Trophoblast cell (in vitro differentiated cells and primary cell): ENCODE results near the gene GJD2.

ENCODE experiments used
- DNase-seq, 2 donors: peaks; one replicate each; pipeline ENCODE4 v3.0.0-alpha.2; 2016
- H2AFZ ChIP-seq: 2 replicates; pipeline ENCODE4 v1.6.1; 2013; ENCODE audit warnings: low read length, moderate library complexity, mild to moderate bottlenecking; ENCODE audit not compliant: insufficient read depth, poor library complexity
- H2AK5ac ChIP-seq: 2 replicates; pipeline ENCODE4 v1.6.1; 2013; ENCODE audit warnings: mild to moderate bottlenecking, low read length
- H2BK120ac ChIP-seq: 2 replicates; pipeline ENCODE4 v1.6.1; 2013; ENCODE audit warnings: low read length, mild to moderate bottlenecking, moderate library complexity; ENCODE audit not compliant: insufficient read depth, poor library complexity
- H2BK12ac ChIP-seq: 2 replicates; pipeline ENCODE4 v1.6.1; 2013; ENCODE audit warnings: mild to moderate bottlenecking, low read length, moderate library complexity
- H2BK5ac ChIP-seq: 2 replicates; pipeline ENCODE4 v1.6.1; 2013; ENCODE audit warnings: low read length, low read depth, moderate library complexity, mild to moderate bottlenecking; ENCODE audit not compliant: poor library complexity
- H3K14ac ChIP-seq: 2 replicates; pipeline ENCODE4 v1.6.1; 2013; ENCODE audit warnings: mild to moderate bottlenecking, low read length
- H3K18ac ChIP-seq: 2 replicates; pipeline ENCODE4 v1.6.1; 2013; ENCODE audit warnings: mild to moderate bottlenecking, low read length
- H3K23ac ChIP-seq: 2 replicates; pipeline ENCODE4 v1.6.1; 2013; ENCODE audit warnings: low read length
- H3K27ac ChIP-seq: 2 replicates; pipeline ENCODE4 v1.5.1; 2013; ENCODE audit warnings: low read depth, mild to moderate bottlenecking, inconsistent platforms, low read length, moderate library complexity
- H3K27me3 ChIP-seq: 2 replicates; pipeline ENCODE4 v1.6.1; 2013; ENCODE audit warnings: inconsistent platforms, mild to moderate bottlenecking, low read length, moderate library complexity; ENCODE audit not compliant: insufficient read depth
- H3K36me3 ChIP-seq, 2 experiments: 1 replicate in 1 of 2; 2 replicates in 1 of 2; pipeline ENCODE4 v1.6.1; 2013; ENCODE audit warnings: low read length in 2 of 2, mild to moderate bottlenecking in 2 of 2, moderate library complexity in 1 of 2; ENCODE audit not compliant: insufficient read depth in 2 of 2, control insufficient read depth in 1 of 2
- H3K4ac ChIP-seq: 2 replicates; pipeline ENCODE4 v1.6.1; 2013; ENCODE audit warnings: low read depth, mild to moderate bottlenecking, low read length, moderate library complexity
- H3K4me1 ChIP-seq, 2 experiments: 1 replicate in 1 of 2; 2 replicates in 1 of 2; pipeline ENCODE4 v1.6.1; 2013; ENCODE audit warnings: low read length in 2 of 2, mild to moderate bottlenecking in 2 of 2, moderate library complexity in 1 of 2; ENCODE audit not compliant: insufficient read depth in 2 of 2, control insufficient read depth in 1 of 2
- H3K4me2 ChIP-seq: 2 replicates; pipeline ENCODE4 v1.6.1; 2013; ENCODE audit warnings: inconsistent platforms, mild to moderate bottlenecking, low read length, moderate library complexity
- H3K4me3 ChIP-seq: 2 replicates; pipeline ENCODE4 v1.5.1; 2013; ENCODE audit warnings: mild to moderate bottlenecking, low read depth, low read length, inconsistent platforms
- H3K79me1 ChIP-seq: one replicate; pipeline ENCODE4 v1.6.1; 2013; ENCODE audit warnings: low read length
- H3K79me2 ChIP-seq: 2 replicates; pipeline ENCODE4 v1.6.1; 2013; ENCODE audit warnings: low read length, mild to moderate bottlenecking; ENCODE audit not compliant: control insufficient read depth, insufficient read depth, poor library complexity
- H3K9ac ChIP-seq: 2 replicates; pipeline ENCODE4 v1.6.1; 2013; ENCODE audit warnings: mild to moderate bottlenecking, low read length
- H3K9me3 ChIP-seq: 2 replicates; pipeline ENCODE4 v1.6.1; 2013; ENCODE audit warnings: low read depth, mild to moderate bottlenecking, control low read depth, inconsistent platforms, low read length; ENCODE audit not compliant: insufficient read depth
- H4K12ac ChIP-seq: 2 replicates; pipeline ENCODE4 v1.6.1; 2013; ENCODE audit warnings: low read depth, mild to moderate bottlenecking, low read length, moderate library complexity
- H4K8ac ChIP-seq: 2 replicates; pipeline ENCODE4 v1.6.1; 2013; ENCODE audit warnings: low read depth, mild to moderate bottlenecking, low read length, moderate library complexity
- H4K91ac ChIP-seq: one replicate; pipeline ENCODE4 v1.6.1; 2013; ENCODE audit warnings: low read depth, mild to moderate bottlenecking, low read length, moderate library complexity
- WGBS: extraction: QIAGEN DNeasy Blood & Tissue Kit; methylation state at CpG from one replicate; pipeline ENCODE4 v1.1.7; 2013; ENCODE audit warnings: missing lambda C conversion rate; ENCODE audit not compliant: insufficient read length, insufficient coverage; ENCODE audit errors: extremely low coverage; 5-methylcytosine and 5-hydroxymethylcytosine counted together

The GJD2 gene

GRCh38 chr15:34765741-34766140, 10.9 kb upstream of the GJD2 start:
- H2AFZ ChIP-seq = no peak overlapping the region
- H2BK12ac ChIP-seq = no peak overlapping the region
- WGBS = no CpG with 5 or more reads among the region's 5 CpGs
- H3K14ac ChIP-seq = no peak overlapping the region
- H3K4me1 ChIP-seq = no peaks in the 10 kb centered on the region
- H3K4me3 ChIP-seq = no peak overlapping the region
- peak overlapping the region; percentile 76 for H3K23ac ChIP-seq
- H3K79me1 ChIP-seq = no peaks in the 10 kb centered on the region
- no peak for DNase-seq
- H4K8ac ChIP-seq = no peak overlapping the region
- no peak overlapping the region for H2BK5ac ChIP-seq
- H3K36me3 ChIP-seq = no peaks in the 10 kb centered on the region
- H3K9me3 ChIP-seq = no peaks in the 10 kb centered on the region
- no peak overlapping the region for H2AK5ac ChIP-seq
- no peaks in the 10 kb centered on the region for H3K79me2 ChIP-seq
- H3K27ac ChIP-seq = no peak overlapping the region
- no peak overlapping the region for H3K18ac ChIP-seq
- H3K4ac ChIP-seq = no peak overlapping the region
- H3K9ac ChIP-seq = no peak overlapping the region
- no peaks in the 10 kb centered on the region for H3K27me3 ChIP-seq
- H4K91ac ChIP-seq = no peak overlapping the region
- H4K12ac ChIP-seq = no peak overlapping the region
- no peak overlapping the region for H3K4me2 ChIP-seq
- H2BK120ac ChIP-seq = no peak overlapping the region

DNA sequence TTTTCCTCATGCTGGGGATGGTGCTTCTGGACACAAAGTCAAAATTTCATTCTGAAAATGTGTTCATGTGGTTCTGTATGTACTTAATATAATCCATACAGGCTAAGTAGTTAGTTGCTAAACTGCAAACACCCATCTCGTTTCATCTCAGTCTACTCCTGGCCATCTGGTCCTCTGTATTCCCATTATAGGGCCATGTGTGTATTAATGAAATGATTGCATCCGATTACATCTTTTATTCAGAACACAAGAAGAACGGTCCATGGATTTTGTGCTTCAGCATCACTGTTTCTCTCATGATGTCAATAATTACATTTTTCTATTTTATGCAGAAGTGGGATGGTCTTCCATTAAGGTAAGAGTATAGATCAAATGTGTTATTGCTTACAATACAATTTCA, 6.1 kb upstream of the GJD2 start:
- no peak overlapping the region for H2BK12ac ChIP-seq
- WGBS = no CpG with 5 or more reads among the region's 3 CpGs
- no peak overlapping the region for H3K18ac ChIP-seq
- no peaks in the 10 kb centered on the region for H3K79me1 ChIP-seq
- no peak overlapping the region for H3K23ac ChIP-seq
- DNase-seq = no peak
- no peaks in the 10 kb centered on the region for H3K27me3 ChIP-seq
- H3K4ac ChIP-seq = no peak overlapping the region
- H3K4me3 ChIP-seq = no peak overlapping the region
- H3K9ac ChIP-seq = no peak overlapping the region
- no peak overlapping the region for H2AK5ac ChIP-seq
- no peak overlapping the region for H2BK120ac ChIP-seq
- no peak overlapping the region for H4K8ac ChIP-seq
- no peak overlapping the region for H2BK5ac ChIP-seq
- no peaks in the 10 kb centered on the region for H3K79me2 ChIP-seq
- H3K4me1 ChIP-seq = peaks cover 0 to 3% of the 10 kb centered on the region in 2 experiments
- no peak overlapping the region for H4K12ac ChIP-seq
- no peak overlapping the region for H4K91ac ChIP-seq
- H3K9me3 ChIP-seq = no peaks in the 10 kb centered on the region
- H3K14ac ChIP-seq = no peak overlapping the region
- no peak overlapping the region for H3K4me2 ChIP-seq
- H3K27ac ChIP-seq = no peak overlapping the region
- H3K36me3 ChIP-seq = no peaks in the 10 kb centered on the region
- no peak overlapping the region for H2AFZ ChIP-seq

- Histone ChIP-seq H4K8ac (no peak overlapping the region), H2BK120ac (no peak overlapping the region), H3K4me1 (peaks cover 3 to 7% of the 10 kb centered on the region in 2 experiments), H2AFZ (no peak overlapping the region), H3K18ac (no peak overlapping the region), H2AK5ac (no peak overlapping the region), H3K79me1 (no peaks in the 10 kb centered on the region), H3K36me3 (no peaks in the 10 kb centered on the region), H4K12ac (no peak overlapping the region), H3K4me3 (no peak overlapping the region), H4K91ac (no peak overlapping the region), H3K27ac (no peak overlapping the region), H3K4ac (no peak overlapping the region), H2BK12ac (no peak overlapping the region), H3K4me2 (no peak overlapping the region), H3K9me3 (no peaks in the 10 kb centered on the region), H3K79me2 (no peaks in the 10 kb centered on the region), H3K9ac (no peak overlapping the region), H3K23ac (no peak overlapping the region), H3K27me3 (peaks cover 4% of the 10 kb centered on the region), H2BK5ac (no peak overlapping the region), H3K14ac (no peak overlapping the region)
- no peak for DNase-seq
- WGBS = no CpG with 5 or more reads among the region's 2 CpGs
Measured at GRCh38 chr15:34759992-34760391, 5.2 kb upstream of the GJD2 start.

DNA sequence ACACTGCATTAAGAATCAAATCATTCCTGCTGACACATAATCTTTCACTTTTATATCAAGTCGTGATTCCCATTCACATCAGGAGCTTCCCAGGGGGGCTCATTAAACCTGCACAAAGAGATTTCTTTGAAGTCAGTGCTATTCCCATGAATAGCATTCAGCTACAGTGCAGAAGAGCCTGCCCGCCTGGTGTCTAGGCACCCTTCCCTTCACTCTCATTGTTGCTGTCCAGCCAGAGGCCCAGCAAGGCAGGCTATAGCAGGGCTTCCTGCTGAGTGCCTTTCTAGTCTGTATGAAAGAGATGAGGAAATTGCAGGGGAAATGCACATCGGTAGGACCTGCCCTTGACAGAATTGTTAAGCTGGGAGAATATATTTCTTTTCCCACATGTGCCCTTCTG, 4.5 kb upstream of the GJD2 start:
- no peak overlapping the region for H4K8ac ChIP-seq
- peaks cover 3 to 8% of the 10 kb centered on the region in 2 experiments for H3K4me1 ChIP-seq
- H2BK12ac ChIP-seq = no peak overlapping the region
- no peak overlapping the region for H4K91ac ChIP-seq
- peaks cover 10% of the 10 kb centered on the region for H3K27me3 ChIP-seq
- no peaks in the 10 kb centered on the region for H3K9me3 ChIP-seq
- H3K79me1 ChIP-seq = no peaks in the 10 kb centered on the region
- H3K79me2 ChIP-seq = peaks cover 3% of the 10 kb centered on the region
- H3K18ac ChIP-seq = no peak overlapping the region
- H3K27ac ChIP-seq = no peak overlapping the region
- H3K4me2 ChIP-seq = no peak overlapping the region
- H3K9ac ChIP-seq = no peak overlapping the region
- H2AFZ ChIP-seq = no peak overlapping the region
- no peak overlapping the region for H3K23ac ChIP-seq
- H3K14ac ChIP-seq = no peak overlapping the region
- no peak overlapping the region for H3K4me3 ChIP-seq
- no peak for DNase-seq
- no CpG with 5 or more reads among the region's 3 CpGs for WGBS
- no peak overlapping the region for H2BK120ac ChIP-seq
- H3K36me3 ChIP-seq = no peaks in the 10 kb centered on the region
- H2AK5ac ChIP-seq = no peak overlapping the region
- no peak overlapping the region for H3K4ac ChIP-seq
- no peak overlapping the region for H2BK5ac ChIP-seq
- H4K12ac ChIP-seq = no peak overlapping the region
